IMR-90 (cell line): ENCODE data around the gene ALPK3. TPM values are rescaled to one million over a fixed set of nuclear protein-coding genes. Genes with fewer than 3 reads are reported as not detected.

ENCODE experiments used
- ATAC-seq: fragments of 200-7000 bp; cut with Tn5 transposase; 2 replicates; pipeline ENCODE4 v1.9.1; 2020; ENCODE audit warnings: low read depth, mild to moderate bottlenecking, moderate library complexity
- BruUV-seq: library from RNA; stranded (reverse); fragments of 400-500 nt; replicated peaks from 2 replicates; lab custom pipeline; 2021; lab: Mats Ljungman, UMichigan
- CTCF ChIA-PET: fragments of 300-600 bp; formaldehyde crosslinking; extraction: SDS; loops from one replicate; lab custom pipeline; 2021; ENCODE audit warnings: antibody characterized with exemption; lab: Yijun Ruan, JAX
- POLR2A ChIA-PET: fragments of 300-600 bp; sonication (Branson Sonifier 250); formaldehyde crosslinking; loops from one replicate; lab custom pipeline; 2022; ENCODE audit warnings: antibody characterized with exemption; ENCODE audit not compliant: unreplicated experiment; lab: Charles Lee
- DNase-seq: peaks from one replicate; pipeline ENCODE4 v3.0.0; 2013
- H2AFZ ChIP-seq: replicated peaks from 2 replicates; pipeline ENCODE3; 2013; ENCODE audit warnings: low read length, mild to moderate bottlenecking; ENCODE audit not compliant: poor library complexity
- H2AK5ac ChIP-seq: 2 replicates; pipeline ENCODE4 v1.6.1; 2013; ENCODE audit warnings: low read depth, low read length, inconsistent platforms
- H2AK9ac ChIP-seq: replicated peaks from 2 replicates; pipeline ENCODE3; 2013; ENCODE audit warnings: mild to moderate bottlenecking, low read depth, low read length, moderate library complexity; ENCODE audit not compliant: poor library complexity
- H2BK120ac ChIP-seq: 2 replicates; pipeline ENCODE4 v1.6.1; 2013; ENCODE audit warnings: low read depth, low read length, inconsistent platforms
- H2BK15ac ChIP-seq: 3 replicates; pipeline ENCODE4 v1.6.1; 2013; ENCODE audit warnings: low read depth, low read length, inconsistent platforms
- H2BK20ac ChIP-seq: 2 replicates; pipeline ENCODE4 v1.6.1; 2013; ENCODE audit warnings: low read depth, mild to moderate bottlenecking, inconsistent platforms, low read length, moderate library complexity
- H2BK5ac ChIP-seq: 2 replicates; pipeline ENCODE4 v1.6.1; 2013; ENCODE audit warnings: mild to moderate bottlenecking, low read depth, low read length, inconsistent platforms; ENCODE audit not compliant: poor library complexity, severe bottlenecking
- H3K14ac ChIP-seq: replicated peaks from 2 replicates; pipeline ENCODE4 v1.6.1; 2013; ENCODE audit warnings: low read depth, low read length, inconsistent platforms
- H3K18ac ChIP-seq: 2 replicates; pipeline ENCODE4 v1.6.1; 2013; ENCODE audit warnings: low read depth, low read length, control low read depth
- H3K23ac ChIP-seq: 2 replicates; pipeline ENCODE4 v1.6.1; 2013; ENCODE audit warnings: low read depth, low read length, inconsistent platforms
- H3K27ac ChIP-seq: 2 replicates; pipeline ENCODE4 v1.5.1; 2013; ENCODE audit warnings: mild to moderate bottlenecking, control low read depth, low read length; ENCODE audit not compliant: insufficient read depth
- H3K27me3 ChIP-seq: 2 replicates; pipeline ENCODE4 v1.6.1; 2013; ENCODE audit warnings: low read length; ENCODE audit not compliant: control insufficient read depth, insufficient read depth
- H3K36me3 ChIP-seq: 2 replicates; pipeline ENCODE4 v1.6.1; 2013; ENCODE audit warnings: low read length, mixed read lengths; ENCODE audit not compliant: control insufficient read depth, insufficient read depth
- H3K4ac ChIP-seq: 2 replicates; pipeline ENCODE4 v1.6.1; 2013; ENCODE audit warnings: low read depth, low read length, inconsistent platforms
- H3K4me1 ChIP-seq: 2 replicates; pipeline ENCODE4 v1.6.1; 2013; ENCODE audit warnings: low read length, mixed read lengths; ENCODE audit not compliant: control insufficient read depth, insufficient read depth
- H3K4me2 ChIP-seq: 2 replicates; pipeline ENCODE4 v1.6.1; 2013; ENCODE audit warnings: low read depth, mild to moderate bottlenecking, control low read depth, low read length, moderate library complexity
- H3K4me3 ChIP-seq: 2 replicates; pipeline ENCODE4 v1.5.1; 2013; ENCODE audit warnings: low read depth, mild to moderate bottlenecking, control low read depth, low read length, moderate library complexity; ENCODE audit not compliant: insufficient read depth
- H3K56ac ChIP-seq: 2 replicates; pipeline ENCODE4 v1.6.1; 2013; ENCODE audit warnings: low read length, inconsistent platforms; ENCODE audit not compliant: insufficient read depth; ENCODE audit errors: extremely low read depth
- H3K79me1 ChIP-seq, 2 experiments: 2 replicates each; pipeline ENCODE4 v1.6.1; 2013; ENCODE audit warnings: low read length in 2 of 2, inconsistent platforms in 1 of 2, low read depth in 1 of 2
- H3K9ac ChIP-seq: 2 replicates; pipeline ENCODE4 v1.6.1; 2013; ENCODE audit warnings: low read depth, low read length, control low read depth
- H3K9me1 ChIP-seq: 2 replicates; pipeline ENCODE4 v1.6.1; 2013; ENCODE audit warnings: low read length, inconsistent platforms; ENCODE audit not compliant: insufficient read depth
- H3K9me3 ChIP-seq: 2 replicates; pipeline ENCODE4 v1.6.1; 2013; ENCODE audit warnings: low read length; ENCODE audit not compliant: control insufficient read depth, insufficient read depth
- H4K20me1 ChIP-seq: 2 replicates; pipeline ENCODE4 v1.6.1; 2013; ENCODE audit warnings: low read length, inconsistent platforms; ENCODE audit not compliant: insufficient read depth
- H4K5ac ChIP-seq: 2 replicates; pipeline ENCODE4 v1.6.1; 2013; ENCODE audit warnings: mild to moderate bottlenecking, low read depth, low read length, control low read depth
- H4K8ac ChIP-seq, 2 experiments: 2 replicates each; pipeline ENCODE4 v1.6.1; 2013; ENCODE audit warnings: low read depth in 2 of 2, low read length in 2 of 2, control low read depth in 1 of 2, inconsistent platforms in 1 of 2
- H4K91ac ChIP-seq: 2 replicates; pipeline ENCODE4 v1.6.1; 2013; ENCODE audit warnings: low read depth, low read length, inconsistent platforms; ENCODE audit not compliant: insufficient read depth
- MAZ ChIP-seq: IDR thresholded peaks from 2 replicates; pipeline ENCODE4 v1.6.1; 2012; ENCODE audit warnings: low read depth, mild to moderate bottlenecking, low read length, improper control_type of control experiment, moderate library complexity, borderline replicate concordance
- SMC3 ChIP-seq: fragments of 150-350 bp; IDR thresholded peaks from 2 replicates; pipeline ENCODE4 v1.6.1; 2016; ENCODE audit warnings: low read depth, mild to moderate bottlenecking, antibody characterized with exemption, low read length, moderate library complexity
- WGBS, 2 experiments: methylation state at CpG; one replicate each; pipeline versions ENCODE4 v1.1.5 to v1.1.7; 2013; ENCODE audit warnings: missing lambda C conversion rate in 2 of 2; ENCODE audit not compliant: insufficient read length in 1 of 2; ENCODE audit errors: extremely low coverage in 2 of 2; 5-methylcytosine and 5-hydroxymethylcytosine counted together
- dilution Hi-C: fragments of 300-500 bp; cut with HindIII; formaldehyde crosslinking; loops from one replicate; pipeline ENCODE4 v1.14.3; 2018; ENCODE audit warnings: low sequenced_read_pairs; ENCODE audit not compliant: unreplicated experiment
- in situ Hi-C: fragments of 300-500 bp; cut with MboI; formaldehyde crosslinking; loops from 3 replicates; pipeline ENCODE4 v1.14.3; 2019; ENCODE audit warnings: low sequenced_read_pairs, inconsistent platforms, mixed read lengths
- intact Hi-C: fragments of 100-400 bp; cut with micrococcal nuclease; formaldehyde crosslinking; loops from 2 replicates; pipeline ENCODE4 v1.10.0; 2022
- polyA plus RNA-seq, 3 experiments: library from polyadenylated mRNA; depleted of rRNA; stranded (reverse); fragments of >200 nt; gene quantifications; 2 replicates each; pipeline ENCODE4 v1.2.3, GENCODE V29; 2012; ENCODE audit warnings: low replicate concordance in 1 of 3
- total RNA-seq: library from RNA; depleted of rRNA; stranded (reverse); fragments of >200 nt; gene quantifications from 2 replicates; pipeline ENCODE4 v1.2.3, GENCODE V29; 2012

ALPK3 gene
- total and polyA plus RNA-seq, 2 of the 4 experiments (the other 2 are of a cell fraction) = under 0.01 to 0.26 TPM

- Histone ChIP-seq H3K4ac (no peak overlapping the region), H3K18ac (no peak overlapping the region), H4K5ac (no peak overlapping the region), H2BK15ac (no peak overlapping the region), H3K4me2 (no peak overlapping the region), H3K27me3 (no peaks in the 10 kb centered on the region), H3K36me3 (peaks cover 15% of the 10 kb centered on the region), H4K20me1 (peaks cover 34% of the 10 kb centered on the region), H3K9me3 (no peaks in the 10 kb centered on the region), H3K9ac (no peak overlapping the region), H3K9me1 (peaks cover 14% of the 10 kb centered on the region), H3K4me1 (peaks cover 4% of the 10 kb centered on the region), H2AK9ac (no peak overlapping the region), H2AFZ (no peak overlapping the region), H3K27ac (no peak overlapping the region), H3K56ac (no peak overlapping the region), H3K79me1 (peaks cover 23 to 63% of the 10 kb centered on the region in 2 experiments), H2BK20ac (no peak overlapping the region), H3K23ac (no peak overlapping the region), H3K4me3 (no peak overlapping the region), H2AK5ac (no peak overlapping the region), H3K14ac (no peak overlapping the region), H4K91ac (no peak overlapping the region), H2BK120ac (no peak overlapping the region), H4K8ac (no peak overlapping the region), H2BK5ac (no peak overlapping the region)
- TF ChIP-seq MAZ (no peak), SMC3 (no peak)
- WGBS, 2 experiments = 92% methylated on average over 2 of the region's 2 CpGs; no CpG with 5 or more reads in 1 of the 2 experiments
- dilution Hi-C loops = no loop called here
- ATAC-seq (no peak), DNase-seq (peak; percentile 15)
- ChIA-PET POLR2A (no interaction called here), CTCF (no interaction called here)
- in situ Hi-C loops = no loop called here
- intact Hi-C loops = no loop called here
- no TSS peak for BruUV-seq
Observed at GRCh38 chr15:84791763-84792162, 25.4 kb upstream of the ALPK3 start.
